ENCODE data around the gene C1QTNF1. TPM values are rescaled to one million over a fixed set of nuclear protein-coding genes. Genes with fewer than 3 reads are reported as not detected.

C1QTNF1 gene, protein sequence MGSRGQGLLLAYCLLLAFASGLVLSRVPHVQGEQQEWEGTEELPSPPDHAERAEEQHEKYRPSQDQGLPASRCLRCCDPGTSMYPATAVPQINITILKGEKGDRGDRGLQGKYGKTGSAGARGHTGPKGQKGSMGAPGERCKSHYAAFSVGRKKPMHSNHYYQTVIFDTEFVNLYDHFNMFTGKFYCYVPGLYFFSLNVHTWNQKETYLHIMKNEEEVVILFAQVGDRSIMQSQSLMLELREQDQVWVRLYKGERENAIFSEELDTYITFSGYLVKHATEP
- 7.0 and 9.5 TPM in 2 replicates for total RNA-seq

DNA sequence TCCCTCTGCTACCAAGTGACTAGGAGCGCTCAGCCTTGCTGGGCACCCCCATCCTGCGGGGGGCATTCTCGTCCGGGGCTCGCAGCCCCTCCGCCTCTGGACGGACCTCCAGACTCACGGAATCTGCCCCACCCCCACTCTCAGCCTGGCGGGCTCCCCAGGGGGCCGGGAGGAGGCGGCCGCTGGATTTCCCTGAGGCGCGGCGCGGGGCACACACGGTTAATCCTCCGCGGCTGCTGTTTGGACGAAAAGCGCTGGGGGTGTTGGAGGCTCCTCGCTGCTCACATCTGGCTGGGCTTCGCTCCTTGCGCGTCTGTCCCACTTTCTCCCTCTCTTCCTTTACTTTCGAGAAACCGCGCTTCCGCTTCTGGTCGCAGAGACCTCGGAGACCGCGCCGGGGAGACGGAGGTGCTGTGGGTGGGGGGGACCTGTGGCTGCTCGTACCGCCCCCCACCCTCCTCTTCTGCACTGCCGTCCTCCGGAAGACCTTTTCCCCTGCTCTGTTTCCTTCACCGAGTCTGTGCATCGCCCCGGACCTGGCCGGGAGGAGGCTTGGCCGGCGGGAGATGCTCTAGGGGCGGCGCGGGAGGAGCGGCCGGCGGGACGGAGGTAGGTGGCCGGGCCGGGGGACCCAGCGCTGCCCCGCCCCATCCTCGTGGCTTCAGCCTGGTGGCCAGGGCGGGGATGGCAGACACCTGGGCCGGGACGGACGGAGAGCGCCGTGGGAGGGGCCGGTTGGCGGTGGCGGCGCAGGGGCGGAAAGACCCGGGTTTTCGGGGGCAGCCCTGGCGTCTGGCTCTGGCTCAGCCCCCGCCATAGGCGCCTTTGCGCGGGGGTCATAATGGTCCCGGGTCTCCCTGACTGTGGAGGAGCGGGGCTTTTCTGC lies at the start of gene C1QTNF1:
C1QTNF1 (plus strand) TSS at position 284 of the 886 bp plus-strand sequence. CDS start 19,800 bp downstream, outside the sequence.

DNA sequence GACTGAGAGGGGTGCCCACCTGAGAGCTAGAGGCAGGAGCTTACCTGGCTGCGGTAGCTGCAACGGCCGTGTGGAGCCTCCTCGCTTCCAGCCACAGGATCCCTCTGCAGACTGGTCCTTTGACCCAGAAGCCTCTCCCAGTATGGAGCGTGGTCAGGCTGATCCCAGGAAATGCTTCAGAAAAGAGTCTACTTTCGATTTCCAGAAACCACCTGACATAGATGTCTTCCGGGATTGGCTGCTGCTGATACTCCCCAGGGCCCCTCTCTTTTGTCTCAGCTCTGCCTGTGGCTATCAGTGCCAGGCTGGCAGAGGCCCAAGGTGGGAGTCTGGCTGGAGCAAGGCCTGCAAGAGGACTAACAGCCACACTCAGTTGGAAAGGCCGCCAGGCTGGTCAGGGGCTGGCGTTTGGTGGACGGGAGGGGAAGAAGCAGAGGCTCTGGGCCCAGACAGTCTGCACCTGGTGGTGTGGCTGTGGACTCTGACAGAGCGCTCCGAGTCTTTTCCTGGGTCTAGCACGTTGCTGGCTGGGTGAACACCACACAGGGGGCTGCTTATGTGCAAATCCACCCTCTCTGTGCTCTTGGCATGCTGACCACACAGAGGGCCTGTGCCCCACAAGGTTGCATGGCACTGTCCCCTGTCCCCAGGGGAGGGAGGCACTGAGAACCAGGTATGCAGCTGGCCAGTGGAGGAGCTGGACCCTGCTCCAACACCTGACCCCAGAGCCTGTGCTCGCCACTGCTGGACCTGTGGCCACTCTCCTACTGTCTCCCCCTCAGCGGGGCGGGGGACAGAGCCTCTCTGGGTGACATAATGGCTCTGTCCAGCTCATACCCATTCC lies 44.0 kb upstream of the C1QTNF1 start, which contains the start of gene LGALS3BP:
LGALS3BP (minus strand) TSS at position 144 of the 844 bp plus-strand sequence. CDS start 2,732 bp downstream, outside the sequence.

DNA sequence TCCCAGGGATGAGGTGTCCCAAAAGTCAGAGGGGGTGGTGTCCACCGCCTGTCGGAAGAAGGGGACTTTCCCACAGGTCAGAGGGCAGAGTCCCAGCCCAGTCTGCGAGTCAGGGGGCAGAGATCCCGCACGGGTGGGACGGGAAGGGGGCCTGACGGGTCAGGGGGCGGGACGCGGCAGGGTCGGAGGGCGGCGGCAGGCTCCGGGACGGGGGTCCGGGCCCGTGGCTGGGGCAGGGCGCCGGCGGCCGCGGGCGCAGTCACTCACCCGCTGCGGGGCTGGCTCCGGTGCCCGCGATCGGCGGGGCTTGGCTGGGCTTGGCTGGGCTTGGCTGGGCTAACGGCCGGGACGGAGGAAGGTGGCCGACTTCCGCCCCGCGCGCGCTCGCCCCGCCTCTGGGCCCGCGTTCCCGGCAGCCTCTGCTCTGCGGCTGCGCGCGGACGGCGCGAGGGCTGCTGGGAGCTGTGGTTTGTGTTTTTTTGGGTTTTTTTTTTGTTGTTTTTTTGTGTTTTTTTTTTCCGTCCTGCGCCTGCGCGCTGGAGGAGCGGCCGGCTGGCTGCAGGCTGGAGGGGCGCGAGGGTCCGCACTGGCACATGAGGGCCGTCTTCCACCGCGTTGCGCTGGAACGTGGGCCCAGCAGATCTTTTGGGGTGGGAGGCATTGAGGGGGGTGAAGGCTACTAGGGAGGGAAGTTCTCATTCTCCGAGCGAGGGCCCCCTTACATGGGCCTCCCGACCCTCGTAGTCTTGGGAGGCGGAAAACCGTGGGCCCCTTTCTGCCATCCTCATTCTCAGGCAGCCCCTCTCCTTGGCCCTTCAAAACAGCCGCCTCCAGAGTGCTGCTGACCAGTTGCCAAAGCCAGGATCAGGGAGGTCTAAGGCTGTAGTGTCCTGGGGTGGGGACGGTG lies 14.3 kb upstream of the C1QTNF1 start, which contains the start of gene CANT1:
CANT1 (minus strand) TSS at position 368 of the 907 bp plus-strand sequence. CDS start 12,142 bp downstream, outside the sequence.

DNA sequence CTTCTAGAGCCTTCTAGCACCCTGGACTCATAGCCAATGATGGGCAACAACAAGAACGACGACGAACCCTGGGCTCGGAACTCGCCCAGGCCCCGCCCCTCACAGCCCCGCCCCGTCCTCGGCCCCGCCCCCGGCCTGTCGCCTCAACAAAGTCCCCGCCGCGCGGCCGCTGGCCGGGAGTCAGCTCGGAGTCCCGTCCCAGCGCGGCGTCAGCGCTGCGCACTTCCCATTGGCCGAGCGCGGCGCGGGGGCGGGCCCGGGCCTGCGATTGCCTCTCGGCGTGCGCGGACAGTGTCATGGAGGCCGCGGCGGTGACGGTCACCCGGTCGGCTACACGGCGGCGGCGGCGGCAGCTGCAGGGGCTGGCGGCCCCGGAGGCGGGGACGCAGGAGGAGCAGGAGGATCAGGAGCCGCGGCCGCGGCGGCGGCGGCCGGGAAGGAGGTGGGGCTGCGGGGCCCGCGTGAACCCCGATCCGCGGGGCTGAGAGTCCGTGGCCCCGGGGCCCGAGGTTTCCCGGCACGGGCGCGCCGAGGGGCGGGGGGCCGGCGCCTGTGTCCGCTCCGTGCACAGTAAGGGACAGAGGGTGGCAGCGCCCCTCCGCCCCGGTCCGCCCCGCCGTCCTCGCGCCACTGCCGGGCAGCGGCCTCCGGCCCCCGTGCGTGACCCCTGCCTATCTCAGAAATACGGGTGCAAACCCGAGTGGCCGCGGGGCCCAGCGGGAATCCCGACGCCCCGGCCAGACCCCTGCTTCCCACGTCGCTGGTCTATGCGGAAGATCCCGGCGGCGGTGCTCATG lies 50.9 kb downstream of the C1QTNF1 start, which contains the start of gene ENGASE:
ENGASE (plus strand) TSS at position 176 of the 797 bp plus-strand sequence; CDS start at position 297, 121 bp downstream.

Other genes starting within 250 kb of the C1QTNF1 start
- 44.8 and 55.7 TPM in 2 replicates for gene CYTH1, start 241.9 kb upstream of the C1QTNF1 start, total RNA-seq
- 20.5 and 22.3 TPM in 2 replicates for gene USP36, start 183.4 kb upstream of the C1QTNF1 start, total RNA-seq
- 0.20 and 0.74 TPM in 2 replicates for gene CEP295NL, start 121.0 kb upstream of the C1QTNF1 start, total RNA-seq
- gene TIMP2, start 98.8 kb upstream of the C1QTNF1 start, total RNA-seq, result 128 and 131 TPM in 2 replicates
- 80.6 TPM in 2 replicates for gene LGALS3BP, start 44.2 kb upstream of the C1QTNF1 start, total RNA-seq
- gene CANT1, start 14.4 kb upstream of the C1QTNF1 start, total RNA-seq, result 54.8 and 62.7 TPM in 2 replicates
- gene ENGASE, start 50.7 kb downstream of the C1QTNF1 start, total RNA-seq, result 5.9 and 6.8 TPM in 2 replicates

Measured in mammary microvascular endothelial cell (primary cell).